Caco-2 (cell line): ENCODE measurements around the gene AAK1. TPM values are rescaled to one million over a fixed set of nuclear protein-coding genes. Genes with fewer than 3 reads are reported as not detected.

ENCODE experiments used
- BruUV-seq: library from RNA; stranded (reverse); fragments of 400-500 nt; replicated peaks from 2 replicates; lab custom pipeline; 2021; lab: Mats Ljungman, UMichigan
- CTCF ChIA-PET: fragments of 300-600 bp; sonication (Branson Sonifier 250); formaldehyde crosslinking; loops from one replicate; lab custom pipeline; 2022; ENCODE audit warnings: antibody characterized with exemption; lab: Charles Lee
- POLR2A ChIA-PET: fragments of 300-600 bp; sonication (Branson Sonifier 250); formaldehyde crosslinking; loops from one replicate; lab custom pipeline; 2022; ENCODE audit warnings: antibody characterized with exemption; lab: Charles Lee
- DNase-seq, 2 experiments: peaks; one replicate each; pipeline versions ENCODE4 v3.0.0 to v3.0.0-alpha.2; 2020 to 2022
- H3K27me3 ChIP-seq: replicated peaks from 2 replicates; pipeline ENCODE4 v1.6.0; 2011; ENCODE audit warnings: low read length; ENCODE audit not compliant: control insufficient read depth, insufficient read depth
- H3K36me3 ChIP-seq: 2 replicates; pipeline ENCODE4 v1.5.1; 2011; ENCODE audit warnings: low read length; ENCODE audit not compliant: control insufficient read depth, insufficient read depth
- H3K4me1 ChIP-seq: fragments of 250-450 bp; sonication (Bioruptor Pico); 2 replicates; pipeline ENCODE4 v1.5.1; 2020; ENCODE audit warnings: mild to moderate bottlenecking
- H3K4me3 ChIP-seq: 2 replicates; pipeline ENCODE4 v1.5.1; 2011; ENCODE audit warnings: low read depth, mild to moderate bottlenecking, control low read depth, low read length
- H3K9me3 ChIP-seq: fragments of 250-450 bp; sonication (Bioruptor Pico); 2 replicates; pipeline ENCODE4 v1.5.1; 2020; ENCODE audit warnings: mild to moderate bottlenecking, moderate library complexity
- H3K27ac Mint-ChIP-seq: one replicate; pipeline ENCODE4 v1.8.0; 2022; ENCODE audit warnings: mixed read lengths; ENCODE audit not compliant: unreplicated experiment
- H3K27me3 Mint-ChIP-seq: one replicate; pipeline ENCODE4 v1.8.0; 2022; ENCODE audit warnings: mixed read lengths; ENCODE audit not compliant: insufficient read depth, unreplicated experiment
- H3K36me3 Mint-ChIP-seq: one replicate; pipeline ENCODE4 v1.8.0; 2022; ENCODE audit warnings: mild to moderate bottlenecking, mixed read lengths; ENCODE audit not compliant: insufficient read depth, unreplicated experiment
- H3K4me1 Mint-ChIP-seq: one replicate; pipeline ENCODE4 v1.8.0; 2022; ENCODE audit warnings: low read depth, mixed read lengths; ENCODE audit not compliant: unreplicated experiment
- H3K4me3 Mint-ChIP-seq: one replicate; pipeline ENCODE4 v1.8.0; 2022; ENCODE audit warnings: mild to moderate bottlenecking, moderate library complexity, mixed read lengths; ENCODE audit not compliant: unreplicated experiment
- H3K9me3 Mint-ChIP-seq: one replicate; pipeline ENCODE4 v1.8.0; 2022; ENCODE audit warnings: mixed read lengths; ENCODE audit not compliant: unreplicated experiment
- CTCF ChIP-seq, 2 experiments: fragments of 200-600 bp in 1 of 2; IDR thresholded peaks; 1 replicate in 1 of 2; 2 replicates in 1 of 2; pipeline versions ENCODE4 v1.5.1 to v1.8.0; 2011 to 2022; ENCODE audit warnings: antibody characterized with exemption in 1 of 2, control low read depth in 1 of 2, inconsistent platforms in 1 of 2, low read depth in 1 of 2, low read length in 1 of 2, mild to moderate bottlenecking in 1 of 2, moderate library complexity in 1 of 2; ENCODE audit not compliant: insufficient read depth in 1 of 2, severe bottlenecking in 1 of 2, unreplicated experiment in 1 of 2
- intact Hi-C: fragments of 100-400 bp; cut with micrococcal nuclease; formaldehyde crosslinking; loops from one replicate; pipeline ENCODE4 v1.10.0; 2022; ENCODE audit not compliant: unreplicated experiment
- total RNA-seq: library from RNA; stranded (reverse); gene quantifications from 2 replicates; pipeline ENCODE4 v1.2.3, GENCODE V29; 2022

Gene AAK1
- total RNA-seq, 1 experiment from 2014 or later, result 39.7 TPM

GRCh38 chr2:69470911-69471310 lies 172.6 kb downstream of the AAK1 start:
- Histone ChIP-seq H3K27me3 (no peaks in the 10 kb centered on the region), H3K9me3 (no peaks in the 10 kb centered on the region), H3K4me1 (no peaks in the 10 kb centered on the region), H3K36me3 (0 out of 2 replicates have a peak, but pooled peaks cover 1% of the 10 kb centered on the region), H3K4me3 (no peak overlapping the region)
- Mint-ChIP-seq H3K36me3 (peaks cover 9% of the 10 kb centered on the region), H3K9me3 (no peaks in the 10 kb centered on the region), H3K27me3 (no peaks in the 10 kb centered on the region), H3K27ac (no peak overlapping the region), H3K4me3 (no peak overlapping the region), H3K4me1 (no peaks in the 10 kb centered on the region)
- no peak for DNase-seq
- POLR2A ChIA-PET, result no interaction called here
- CTCF ChIA-PET, result no interaction called here
- intact Hi-C loops, result no loop called here
- BruUV-seq, result no TSS peak
- no peak for TF ChIP-seq CTCF (IDR thresholded peaks at IDR 0.05; ENCODE audit: insufficient read depth in 1 of 2, low read depth in 1 of 2, low read length in 1 of 2, severe bottlenecking in 1 of 2, unreplicated experiment in 1 of 2)

GRCh38 chr2:69469784-69470183 lies 173.8 kb downstream of the AAK1 start:
- Histone ChIP-seq H3K9me3 (no peaks in the 10 kb centered on the region), H3K27me3 (no peaks in the 10 kb centered on the region), H3K36me3 (0 out of 2 replicates have a peak, but pooled peaks cover 1% of the 10 kb centered on the region), H3K4me1 (no peaks in the 10 kb centered on the region), H3K4me3 (no peak overlapping the region)
- H3K9me3 Mint-ChIP-seq, result no peaks in the 10 kb centered on the region
- DNase-seq, result no peak
- no TSS peak for BruUV-seq
- no peak for TF ChIP-seq CTCF (IDR thresholded peaks at IDR 0.05; ENCODE audit: insufficient read depth in 1 of 2, low read depth in 1 of 2, low read length in 1 of 2, severe bottlenecking in 1 of 2, unreplicated experiment in 1 of 2)
- no peaks in the 10 kb centered on the region for H3K4me1 Mint-ChIP-seq
- H3K4me3 Mint-ChIP-seq, result no peak overlapping the region
- H3K27me3 Mint-ChIP-seq, result no peaks in the 10 kb centered on the region
- intact Hi-C loops, result no loop called here
- no peak overlapping the region for H3K27ac Mint-ChIP-seq
- H3K36me3 Mint-ChIP-seq, result peaks cover 12% of the 10 kb centered on the region
- ChIA-PET CTCF (no interaction called here), POLR2A (no interaction called here)

GRCh38 chr2:69469375-69469774 lies 174.2 kb downstream of the AAK1 start:
- Mint-ChIP-seq H3K27ac (no peak overlapping the region), H3K4me1 (no peaks in the 10 kb centered on the region), H3K36me3 (peaks cover 15% of the 10 kb centered on the region), H3K4me3 (no peak overlapping the region), H3K27me3 (no peaks in the 10 kb centered on the region), H3K9me3 (no peaks in the 10 kb centered on the region)
- intact Hi-C loops, result no loop called here
- ChIA-PET CTCF (no interaction called here), POLR2A (no interaction called here)
- Histone ChIP-seq H3K36me3 (0 out of 2 replicates have a peak, but pooled peaks cover 1% of the 10 kb centered on the region), H3K4me1 (no peaks in the 10 kb centered on the region), H3K9me3 (no peaks in the 10 kb centered on the region), H3K27me3 (no peaks in the 10 kb centered on the region), H3K4me3 (no peak overlapping the region)
- no TSS peak for BruUV-seq
- no peak for TF ChIP-seq CTCF (IDR thresholded peaks at IDR 0.05; ENCODE audit: insufficient read depth in 1 of 2, low read depth in 1 of 2, low read length in 1 of 2, severe bottlenecking in 1 of 2, unreplicated experiment in 1 of 2)
- no peak for DNase-seq
